ENCODE results near the gene KDR.

The KDR gene

GRCh38 chr4:55096045-55096444 is 29.4 kb downstream of the KDR start:
- TF ChIP-seq, protein P1, sequence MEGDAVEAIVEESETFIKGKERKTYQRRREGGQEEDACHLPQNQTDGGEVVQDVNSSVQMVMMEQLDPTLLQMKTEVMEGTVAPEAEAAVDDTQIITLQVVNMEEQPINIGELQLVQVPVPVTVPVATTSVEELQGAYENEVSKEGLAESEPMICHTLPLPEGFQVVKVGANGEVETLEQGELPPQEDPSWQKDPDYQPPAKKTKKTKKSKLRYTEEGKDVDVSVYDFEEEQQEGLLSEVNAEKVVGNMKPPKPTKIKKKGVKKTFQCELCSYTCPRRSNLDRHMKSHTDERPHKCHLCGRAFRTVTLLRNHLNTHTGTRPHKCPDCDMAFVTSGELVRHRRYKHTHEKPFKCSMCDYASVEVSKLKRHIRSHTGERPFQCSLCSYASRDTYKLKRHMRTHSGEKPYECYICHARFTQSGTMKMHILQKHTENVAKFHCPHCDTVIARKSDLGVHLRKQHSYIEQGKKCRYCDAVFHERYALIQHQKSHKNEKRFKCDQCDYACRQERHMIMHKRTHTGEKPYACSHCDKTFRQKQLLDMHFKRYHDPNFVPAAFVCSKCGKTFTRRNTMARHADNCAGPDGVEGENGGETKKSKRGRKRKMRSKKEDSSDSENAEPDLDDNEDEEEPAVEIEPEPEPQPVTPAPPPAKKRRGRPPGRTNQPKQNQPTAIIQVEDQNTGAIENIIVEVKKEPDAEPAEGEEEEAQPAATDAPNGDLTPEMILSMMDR (IDR thresholded peaks at IDR 0.05) = no peak
- Mint-ChIP-seq H3K27me3 (ENCODE audit: low read depth, poor library complexity) (peaks cover 5% of the 10 kb centered on the region), H3K9me3 (no peaks in the 10 kb centered on the region), H3K4me3 (no peak overlapping the region), H3K27ac (no peak overlapping the region), H3K36me3 (ENCODE audit: low read depth) (peaks cover 95% of the 10 kb centered on the region), H3K4me1 (peaks cover 7% of the 10 kb centered on the region)
- DNase-seq = no peak

GRCh38 chr4:55092504-55092903 is 32.9 kb downstream of the KDR start:
- Mint-ChIP-seq H3K4me1 (peaks cover 12% of the 10 kb centered on the region), H3K9me3 (no peaks in the 10 kb centered on the region), H3K36me3 (ENCODE audit: low read depth) (peaks cover 95% of the 10 kb centered on the region), H3K27me3 (ENCODE audit: low read depth, poor library complexity) (peaks cover 5% of the 10 kb centered on the region), H3K4me3 (no peak overlapping the region), H3K27ac (no peak overlapping the region)
- TF ChIP-seq, protein P1 (IDR thresholded peaks at IDR 0.05) = no peak
- DNase-seq = no peak

DNA sequence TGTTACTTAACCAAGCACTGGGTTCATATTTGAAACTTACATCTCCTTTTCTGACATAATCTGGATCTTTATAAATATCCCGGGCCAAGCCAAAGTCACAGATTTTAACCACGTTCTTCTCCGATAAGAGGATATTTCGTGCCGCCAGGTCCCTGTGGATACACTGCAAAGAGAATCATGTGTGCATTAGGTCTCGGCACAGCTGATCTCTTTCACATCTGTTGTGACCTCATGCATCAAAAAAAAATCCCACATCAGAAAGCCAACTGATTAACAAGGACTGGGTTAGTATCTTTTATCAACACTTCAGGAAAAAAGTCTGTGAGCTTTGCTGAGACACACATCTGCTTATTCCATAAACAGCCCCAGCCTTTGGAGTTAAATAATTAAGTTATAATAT is 35.5 kb downstream of the KDR start:
- Mint-ChIP-seq H3K27ac (no peak overlapping the region), H3K9me3 (no peaks in the 10 kb centered on the region), H3K36me3 (ENCODE audit: low read depth) (peaks cover 95% of the 10 kb centered on the region), H3K4me3 (no peak overlapping the region), H3K27me3 (ENCODE audit: low read depth, poor library complexity) (peaks cover 8% of the 10 kb centered on the region), H3K4me1 (peaks cover 35% of the 10 kb centered on the region)
- DNase-seq = no peak
- TF ChIP-seq, protein P1 (IDR thresholded peaks at IDR 0.05) = no peak

GRCh38 chr4:55087913-55088260 is 37.5 kb downstream of the KDR start:
- H3K4me3 Mint-ChIP-seq = no peak overlapping the region
- TF ChIP-seq, protein P1 (IDR thresholded peaks at IDR 0.05) = no peak
- DNase-seq = no peak
- H3K36me3 Mint-ChIP-seq (ENCODE audit: low read depth) = peaks cover 95% of the 10 kb centered on the region
- H3K4me1 Mint-ChIP-seq = peaks cover 41% of the 10 kb centered on the region
- no peaks in the 10 kb centered on the region for H3K9me3 Mint-ChIP-seq
- peaks cover 5% of the 10 kb centered on the region for H3K27me3 Mint-ChIP-seq (ENCODE audit: low read depth, poor library complexity)
- no peak overlapping the region for H3K27ac Mint-ChIP-seq

GRCh38 chr4:55087009-55087912 is 38.1 kb downstream of the KDR start:
- no peak overlapping the region for H3K27ac Mint-ChIP-seq
- peaks cover 40% of the 10 kb centered on the region for H3K4me1 Mint-ChIP-seq
- peaks cover 95% of the 10 kb centered on the region for H3K36me3 Mint-ChIP-seq (ENCODE audit: low read depth)
- TF ChIP-seq, protein P1 (IDR thresholded peaks at IDR 0.05) = no peak
- DNase-seq = no peak
- no peak overlapping the region for H3K4me3 Mint-ChIP-seq
- peaks cover 5% of the 10 kb centered on the region for H3K27me3 Mint-ChIP-seq (ENCODE audit: low read depth, poor library complexity)
- H3K9me3 Mint-ChIP-seq = no peaks in the 10 kb centered on the region

- DNase-seq = no peak
- Mint-ChIP-seq H3K4me1 (peaks cover 34% of the 10 kb centered on the region), H3K4me3 (no peak overlapping the region), H3K27ac (no peak overlapping the region), H3K27me3 (ENCODE audit: low read depth, poor library complexity) (peaks cover 5% of the 10 kb centered on the region), H3K36me3 (ENCODE audit: low read depth) (peaks cover 95% of the 10 kb centered on the region), H3K9me3 (no peaks in the 10 kb centered on the region)
- TF ChIP-seq, protein P1 (IDR thresholded peaks at IDR 0.05) = no peak
Measured at GRCh38 chr4:55086578-55086977, 38.8 kb downstream of the KDR start.
